Fibroblast of lung (primary cell): Measurements from ENCODE around the gene SCN8A.

Source experiments
- EZH2 ChIP-seq: IDR thresholded peaks from 2 replicates; pipeline ENCODE4 v1.5.1; 2012; ENCODE audit warnings: low read length, control low read depth, mild to moderate bottlenecking; ENCODE audit errors: missing control alignments
- TF ChIP-seq, protein P1 (sequence below), 2 donors: IDR thresholded peaks in 1 of 2; conservative IDR thresholded peaks in 1 of 2; 1 replicate in 1 of 2; 2 replicates in 1 of 2; pipeline ENCODE4 v1.5.1; 2011 to 2012; ENCODE audit warnings: low read length in 2 of 2, control low read depth in 1 of 2, inconsistent platforms in 1 of 2, low read depth in 1 of 2, mild to moderate bottlenecking in 1 of 2

DNA sequence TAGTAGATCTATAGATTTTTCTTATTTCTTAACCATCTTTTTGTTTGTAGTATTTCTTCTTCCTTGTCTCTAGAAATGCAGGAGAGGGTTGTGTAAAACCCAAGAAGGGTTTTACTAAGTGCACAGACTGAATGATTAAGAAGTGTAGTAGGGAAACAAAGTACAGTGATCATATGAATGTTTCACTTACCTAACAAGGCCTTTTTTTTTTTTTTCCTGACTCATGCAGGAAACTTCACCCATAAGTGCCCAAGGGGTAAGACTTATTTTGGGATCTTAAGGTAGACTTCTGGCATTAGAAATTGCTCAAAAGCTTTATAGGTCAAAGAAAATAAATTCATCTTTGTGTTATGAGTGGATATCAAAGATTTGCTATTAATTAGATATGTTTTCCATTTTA, 10.2 kb downstream of the SCN8A start:
- TF ChIP-seq, protein P1, sequence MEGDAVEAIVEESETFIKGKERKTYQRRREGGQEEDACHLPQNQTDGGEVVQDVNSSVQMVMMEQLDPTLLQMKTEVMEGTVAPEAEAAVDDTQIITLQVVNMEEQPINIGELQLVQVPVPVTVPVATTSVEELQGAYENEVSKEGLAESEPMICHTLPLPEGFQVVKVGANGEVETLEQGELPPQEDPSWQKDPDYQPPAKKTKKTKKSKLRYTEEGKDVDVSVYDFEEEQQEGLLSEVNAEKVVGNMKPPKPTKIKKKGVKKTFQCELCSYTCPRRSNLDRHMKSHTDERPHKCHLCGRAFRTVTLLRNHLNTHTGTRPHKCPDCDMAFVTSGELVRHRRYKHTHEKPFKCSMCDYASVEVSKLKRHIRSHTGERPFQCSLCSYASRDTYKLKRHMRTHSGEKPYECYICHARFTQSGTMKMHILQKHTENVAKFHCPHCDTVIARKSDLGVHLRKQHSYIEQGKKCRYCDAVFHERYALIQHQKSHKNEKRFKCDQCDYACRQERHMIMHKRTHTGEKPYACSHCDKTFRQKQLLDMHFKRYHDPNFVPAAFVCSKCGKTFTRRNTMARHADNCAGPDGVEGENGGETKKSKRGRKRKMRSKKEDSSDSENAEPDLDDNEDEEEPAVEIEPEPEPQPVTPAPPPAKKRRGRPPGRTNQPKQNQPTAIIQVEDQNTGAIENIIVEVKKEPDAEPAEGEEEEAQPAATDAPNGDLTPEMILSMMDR (conservative IDR thresholded peaks at IDR 0.05 in 1 of 2, IDR thresholded peaks at IDR 0.05 in 1 of 2; ENCODE audit: low read depth in 1 of 2, low read length in 2 of 2): no peak
- no peak for TF ChIP-seq EZH2
